NCI-H524 (cell line): Measurements from ENCODE around the gene F2R.
A peak's percentile ranks its signal among the peaks of the same experiment; 100 is the strongest.

Experiments
- DNase-seq, 2 experiments: peaks; one replicate each; lab custom pipeline; 2025; lab: John Stamatoyannopoulos, UW

F2R gene

GRCh38 chr5:76690704-76691466 lies 25.0 kb upstream of the F2R start:
- DNase-seq = no peak

- no peak for DNase-seq
These were observed 24.3 kb upstream of the F2R start for GRCh38 chr5:76691467-76692273.

- DNase-seq = no peak
These were observed 23.7 kb upstream of the F2R start for GRCh38 chr5:76692274-76692540.

GRCh38 chr5:76692651-76693050 lies 23.3 kb upstream of the F2R start:
- DNase-seq = peak in 1 of 2 experiments; percentile 7

GRCh38 chr5:76693141-76693540 lies 22.8 kb upstream of the F2R start:
- DNase-seq = no peak

- DNase-seq = no peak
These were observed 21.6 kb upstream of the F2R start for GRCh38 chr5:76694317-76694716.

GRCh38 chr5:76695346-76695745 lies 20.6 kb upstream of the F2R start:
- no peak for DNase-seq

GRCh38 chr5:76696251-76696650 lies 19.7 kb upstream of the F2R start:
- no peak for DNase-seq

GRCh38 chr5:76697670-76698069 lies 18.3 kb upstream of the F2R start:
- DNase-seq = no peak

GRCh38 chr5:76700571-76700970 lies 15.4 kb upstream of the F2R start:
- no peak for DNase-seq

GRCh38 chr5:76701298-76701697 lies 14.6 kb upstream of the F2R start:
- DNase-seq = no peak

GRCh38 chr5:76703707-76704106 lies 12.2 kb upstream of the F2R start:
- no peak for DNase-seq

- DNase-seq = no peak
These were observed 11.7 kb upstream of the F2R start for GRCh38 chr5:76704131-76704663.

- DNase-seq = no peak
These were observed 10.4 kb upstream of the F2R start for GRCh38 chr5:76705574-76705973.

- DNase-seq = no peak
These were observed 6.2 kb upstream of the F2R start for GRCh38 chr5:76709762-76710161.

GRCh38 chr5:76710991-76711390 lies 4.9 kb upstream of the F2R start:
- no peak for DNase-seq

GRCh38 chr5:76714751-76715485 lies 1.0 kb upstream of the F2R start:
- DNase-seq = peak in 1 of 2 experiments; percentile 36

- DNase-seq = no peak
These were observed 515 bp upstream of the F2R start for GRCh38 chr5:76715486-76715735.

GRCh38 chr5:76716456-76717157 lies 681 bp downstream of the F2R start:
- DNase-seq = no peak

- no peak for DNase-seq
These were observed 1.5 kb downstream of the F2R start for GRCh38 chr5:76717222-76718083.

- no peak for DNase-seq
These were observed 2.5 kb downstream of the F2R start for GRCh38 chr5:76718381-76718832.
